D721Med (cell line): ENCODE measurements around the gene STK10.

Experiments used
- DNase-seq: peaks from one replicate; pipeline ENCODE4 v3.0.0; 2011; ENCODE audit warnings: low spot score; ENCODE audit not compliant: insufficient read length
- FAIRE-seq: peaks from 2 replicates; lab custom pipeline; 2011; peaks lifted over from hg19 to GRCh38; lab: Jason Lieb, UNC
- TF ChIP-seq, protein P1 (sequence below): IDR thresholded peaks from 2 replicates; pipeline ENCODE4 v1.5.1; 2012; ENCODE audit warnings: mild to moderate bottlenecking, control low read depth; ENCODE audit not compliant: insufficient read depth; ENCODE audit errors: missing control alignments

STK10 gene

DNA sequence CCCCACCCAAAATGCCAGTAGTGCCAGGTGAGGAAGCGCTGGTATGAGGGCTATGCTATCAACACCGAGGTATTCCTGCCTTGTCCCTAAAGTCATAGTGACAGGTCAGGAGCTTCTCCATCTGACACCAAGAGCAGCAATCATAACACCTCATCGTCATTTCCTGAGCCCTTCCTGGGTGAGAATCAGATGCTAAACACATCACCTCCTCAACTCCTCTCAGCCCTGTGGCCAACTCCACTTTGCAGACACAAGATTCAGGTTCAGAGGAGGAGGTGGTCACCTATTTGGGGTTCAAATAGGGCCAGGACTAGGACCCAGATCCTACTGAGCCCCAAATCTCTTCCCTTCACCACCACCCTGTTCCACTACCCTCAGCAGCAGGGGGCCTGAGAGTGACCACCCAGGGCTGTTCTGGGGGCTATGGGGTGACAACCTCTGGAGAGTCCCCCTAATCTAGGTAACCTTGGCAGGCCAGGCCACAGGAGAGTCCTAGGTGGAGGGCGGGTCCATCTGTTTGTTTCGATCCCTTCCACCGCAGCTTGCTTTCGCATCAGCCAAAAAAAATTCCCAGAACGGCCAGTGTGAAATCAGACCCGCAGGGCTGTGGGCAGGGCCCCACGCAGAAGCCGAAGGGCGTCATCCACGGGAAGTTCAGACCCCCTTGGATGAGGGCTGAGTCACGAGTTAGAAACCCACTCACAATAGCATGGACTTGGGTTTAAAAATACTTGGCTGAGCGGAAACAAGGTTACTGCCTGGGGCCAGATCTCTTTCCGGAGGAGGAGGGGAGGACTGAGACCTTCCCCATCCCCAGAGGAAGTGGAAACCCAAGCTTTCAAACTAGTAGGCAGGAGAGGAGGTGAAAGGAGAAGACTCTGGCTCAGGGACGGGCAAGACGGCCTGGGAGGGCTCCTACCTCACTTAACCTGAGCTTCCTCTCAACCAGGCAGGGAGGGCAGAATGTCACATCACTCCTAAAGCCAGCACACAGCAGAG lies 8.7 kb downstream of the STK10 start:
- FAIRE-seq = no peak
- TF ChIP-seq, protein P1, sequence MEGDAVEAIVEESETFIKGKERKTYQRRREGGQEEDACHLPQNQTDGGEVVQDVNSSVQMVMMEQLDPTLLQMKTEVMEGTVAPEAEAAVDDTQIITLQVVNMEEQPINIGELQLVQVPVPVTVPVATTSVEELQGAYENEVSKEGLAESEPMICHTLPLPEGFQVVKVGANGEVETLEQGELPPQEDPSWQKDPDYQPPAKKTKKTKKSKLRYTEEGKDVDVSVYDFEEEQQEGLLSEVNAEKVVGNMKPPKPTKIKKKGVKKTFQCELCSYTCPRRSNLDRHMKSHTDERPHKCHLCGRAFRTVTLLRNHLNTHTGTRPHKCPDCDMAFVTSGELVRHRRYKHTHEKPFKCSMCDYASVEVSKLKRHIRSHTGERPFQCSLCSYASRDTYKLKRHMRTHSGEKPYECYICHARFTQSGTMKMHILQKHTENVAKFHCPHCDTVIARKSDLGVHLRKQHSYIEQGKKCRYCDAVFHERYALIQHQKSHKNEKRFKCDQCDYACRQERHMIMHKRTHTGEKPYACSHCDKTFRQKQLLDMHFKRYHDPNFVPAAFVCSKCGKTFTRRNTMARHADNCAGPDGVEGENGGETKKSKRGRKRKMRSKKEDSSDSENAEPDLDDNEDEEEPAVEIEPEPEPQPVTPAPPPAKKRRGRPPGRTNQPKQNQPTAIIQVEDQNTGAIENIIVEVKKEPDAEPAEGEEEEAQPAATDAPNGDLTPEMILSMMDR = no peak
- DNase-seq = no peak

DNA sequence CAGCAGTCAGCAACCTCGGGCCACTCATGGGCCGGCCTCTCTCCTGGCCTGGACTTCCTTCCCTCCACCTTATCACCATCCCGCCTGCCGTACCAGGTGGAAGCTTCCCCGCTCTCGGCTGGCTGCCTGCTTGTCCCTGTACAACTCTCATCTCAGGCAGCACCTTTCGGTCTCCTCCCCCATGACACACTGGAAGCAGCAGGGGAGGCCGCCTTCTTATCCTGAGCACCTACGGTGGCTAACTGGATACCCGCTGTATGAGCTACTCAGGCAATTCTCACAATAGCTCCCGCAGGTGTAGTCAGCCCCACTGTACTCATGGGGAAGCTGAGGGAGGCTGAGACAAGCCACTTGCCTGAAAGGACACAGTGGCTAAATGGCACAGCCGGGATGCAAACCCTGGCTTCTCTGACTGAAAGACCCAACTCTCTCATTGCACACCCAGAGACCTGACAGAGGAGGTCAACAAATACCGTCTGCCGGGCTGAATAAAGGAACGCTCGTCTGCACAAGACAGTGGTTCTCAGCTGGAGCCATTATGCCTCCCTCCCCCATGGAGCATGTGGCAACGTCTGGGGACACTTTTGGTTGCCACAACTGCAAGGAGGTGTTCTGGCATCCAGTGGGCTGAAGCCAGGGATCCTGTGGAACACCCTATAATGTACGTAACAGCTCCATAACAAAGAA lies 9.6 kb downstream of the STK10 start:
- DNase-seq (no peak), FAIRE-seq (no peak)
- TF ChIP-seq, protein P1 = no peak

DNA sequence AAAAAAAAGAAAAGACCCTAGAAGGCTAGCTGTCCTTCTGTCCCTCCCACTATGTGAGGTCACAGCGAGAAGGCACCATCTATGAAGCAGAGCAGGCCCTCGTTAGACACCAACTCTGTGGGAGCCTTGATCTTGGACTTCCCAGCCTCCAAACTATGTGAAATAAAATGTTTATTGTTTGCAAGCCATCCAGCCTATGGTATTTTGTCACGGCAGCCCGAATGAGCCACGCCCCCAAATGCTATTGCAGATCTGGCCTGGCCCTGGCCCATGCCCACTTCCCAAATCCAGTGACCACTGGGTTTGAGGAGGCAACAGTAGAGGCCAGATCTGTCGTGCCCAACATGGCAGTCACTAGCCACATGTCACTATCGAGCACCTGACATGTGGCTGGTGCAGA lies 10.8 kb downstream of the STK10 start:
- TF ChIP-seq, protein P1 = no peak
- no peak for DNase-seq
- FAIRE-seq = no peak

- TF ChIP-seq, protein P1 = no peak
- DNase-seq (no peak), FAIRE-seq (no peak)
Measured at GRCh38 chr5:172175263-172175719, 12.7 kb downstream of the STK10 start.

DNA sequence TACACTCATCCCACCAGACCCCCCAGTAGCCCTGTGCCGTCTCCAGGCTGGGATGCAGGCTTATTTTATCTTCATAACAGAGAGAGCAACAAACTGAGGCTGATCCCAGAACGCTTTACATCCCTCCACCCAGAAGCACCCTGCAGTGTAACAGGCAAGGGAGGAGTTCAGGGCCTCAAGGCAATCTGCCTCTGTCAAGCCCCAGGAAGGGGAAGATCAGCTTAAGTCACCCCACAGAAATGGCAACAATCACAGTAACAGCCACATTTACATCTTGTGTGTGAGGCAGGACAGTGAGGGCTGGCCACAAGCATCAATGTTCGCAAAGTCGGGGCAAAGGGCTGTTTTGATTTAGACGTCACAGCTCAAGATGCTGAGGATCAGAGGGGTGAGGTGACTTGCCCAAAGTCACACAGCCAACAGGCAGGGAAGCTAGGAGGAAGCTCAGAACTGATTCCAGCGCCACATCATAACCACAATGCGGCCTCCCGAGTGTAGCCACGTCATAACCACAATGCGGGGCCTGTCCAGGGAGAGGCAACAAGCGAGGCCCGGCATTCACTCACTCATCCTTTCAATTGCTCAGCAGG lies 14.4 kb downstream of the STK10 start:
- no peak for FAIRE-seq
- TF ChIP-seq, protein P1 = no peak
- DNase-seq = no peak

DNA sequence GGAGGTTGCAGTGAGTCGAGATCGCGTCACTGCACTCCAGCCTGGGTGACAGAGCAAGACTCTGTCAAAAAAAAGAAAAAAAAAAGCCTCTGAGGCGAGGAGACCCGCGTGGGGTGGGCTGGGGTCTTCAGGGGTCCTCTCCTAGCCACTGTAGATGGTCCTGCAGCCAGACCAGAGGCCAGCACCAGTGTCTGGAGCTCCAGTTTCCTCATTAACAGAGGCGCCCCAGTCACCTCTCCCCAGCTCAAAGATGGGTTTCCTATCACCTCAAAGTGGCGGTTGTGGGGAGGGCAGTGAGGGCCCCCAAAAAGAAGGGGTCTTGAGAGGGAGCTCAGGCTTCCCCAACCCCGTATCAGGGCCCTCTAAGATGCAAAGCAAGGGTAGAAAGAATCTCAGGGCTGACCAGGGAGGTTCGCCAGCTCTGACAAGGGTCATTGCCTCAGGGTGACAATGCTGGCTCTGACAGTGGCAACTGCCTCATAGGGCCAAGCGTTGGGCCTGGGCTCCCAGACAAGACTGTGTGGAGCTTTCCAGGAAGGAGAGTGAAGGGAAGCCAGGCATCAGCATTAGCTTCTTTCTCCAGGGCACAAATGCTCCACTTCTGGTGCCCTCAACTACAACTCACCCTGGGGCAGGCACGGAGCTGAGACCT lies 15.0 kb downstream of the STK10 start:
- TF ChIP-seq, protein P1 = no peak
- DNase-seq (no peak), FAIRE-seq (no peak)
